T-helper 1 cell treated with Interleukin-12 subunit alpha and Interleukin-12 subunit beta and Interleukin-4 antibody, amounts not matched to agents 30 μg/mL and 1 μg/mL, for 36 hours (primary cell): Measurements from ENCODE around the gene LASP1.
"Not testable (repeated sequence)": the region's sequence is repeated elsewhere in the genome, so short reads cannot be mapped to it uniquely, and the experiment has no call there.

Experiments used
- H3K27ac Mint-ChIP-seq: one replicate; pipeline ENCODE4 v1.8.0; 2021; ENCODE audit warnings: mild to moderate bottlenecking, mixed read lengths
- H3K27me3 Mint-ChIP-seq: one replicate; pipeline ENCODE4 v1.8.0; 2021; ENCODE audit warnings: low read depth, mixed read lengths
- H3K36me3 Mint-ChIP-seq: one replicate; pipeline ENCODE4 v1.8.0; 2021; ENCODE audit warnings: low read depth, mixed read lengths
- H3K4me1 Mint-ChIP-seq: one replicate; pipeline ENCODE4 v1.8.0; 2021; ENCODE audit warnings: low read depth, mixed read lengths
- H3K4me3 Mint-ChIP-seq: one replicate; pipeline ENCODE4 v1.8.0; 2021; ENCODE audit warnings: mild to moderate bottlenecking, moderate library complexity, mixed read lengths
- H3K9me3 Mint-ChIP-seq: one replicate; pipeline ENCODE4 v1.8.0; 2021; ENCODE audit warnings: mixed read lengths

The LASP1 gene

GRCh38 chr17:38942696-38943334 is 73.0 kb downstream of the LASP1 start:
- H3K9me3 Mint-ChIP-seq, result no peaks in the 10 kb centered on the region
- H3K27ac Mint-ChIP-seq, result no peak overlapping the region
- H3K4me3 Mint-ChIP-seq, result no peak overlapping the region
- H3K4me1 Mint-ChIP-seq, result peaks cover 3% of the 10 kb centered on the region
- H3K36me3 Mint-ChIP-seq, result no peaks in the 10 kb centered on the region
- no peaks in the 10 kb centered on the region for H3K27me3 Mint-ChIP-seq

GRCh38 chr17:38943607-38944006 is 73.7 kb downstream of the LASP1 start:
- no peaks in the 10 kb centered on the region for H3K9me3 Mint-ChIP-seq
- H3K4me3 Mint-ChIP-seq, result no peak overlapping the region
- no peaks in the 10 kb centered on the region for H3K36me3 Mint-ChIP-seq
- H3K27me3 Mint-ChIP-seq, result no peaks in the 10 kb centered on the region
- no peak overlapping the region for H3K27ac Mint-ChIP-seq
- peaks cover 3% of the 10 kb centered on the region for H3K4me1 Mint-ChIP-seq

- H3K4me1 Mint-ChIP-seq, result peaks cover 3% of the 10 kb centered on the region
- no peaks in the 10 kb centered on the region for H3K27me3 Mint-ChIP-seq
- no peak overlapping the region for H3K27ac Mint-ChIP-seq
- no peak overlapping the region for H3K4me3 Mint-ChIP-seq
- no peaks in the 10 kb centered on the region for H3K9me3 Mint-ChIP-seq
- H3K36me3 Mint-ChIP-seq, result no peaks in the 10 kb centered on the region
These were observed 77.3 kb downstream of the LASP1 start for GRCh38 chr17:38947189-38947588.

- H3K27ac Mint-ChIP-seq, H3K27me3 Mint-ChIP-seq, H3K36me3 Mint-ChIP-seq, H3K4me1 Mint-ChIP-seq, H3K4me3 Mint-ChIP-seq, H3K9me3 Mint-ChIP-seq: not testable (repeated sequence)
These were observed 83.9 kb downstream of the LASP1 start for GRCh38 chr17:38953800-38954199.

- Mint-ChIP-seq H3K9me3 (no peaks in the 10 kb centered on the region), H3K36me3 (no peaks in the 10 kb centered on the region), H3K27me3 (no peaks in the 10 kb centered on the region), H3K4me1 (peaks cover 8% of the 10 kb centered on the region), H3K27ac (no peak overlapping the region), H3K4me3 (no peak overlapping the region)
These were observed 88.5 kb downstream of the LASP1 start for GRCh38 chr17:38958326-38958725.

DNA sequence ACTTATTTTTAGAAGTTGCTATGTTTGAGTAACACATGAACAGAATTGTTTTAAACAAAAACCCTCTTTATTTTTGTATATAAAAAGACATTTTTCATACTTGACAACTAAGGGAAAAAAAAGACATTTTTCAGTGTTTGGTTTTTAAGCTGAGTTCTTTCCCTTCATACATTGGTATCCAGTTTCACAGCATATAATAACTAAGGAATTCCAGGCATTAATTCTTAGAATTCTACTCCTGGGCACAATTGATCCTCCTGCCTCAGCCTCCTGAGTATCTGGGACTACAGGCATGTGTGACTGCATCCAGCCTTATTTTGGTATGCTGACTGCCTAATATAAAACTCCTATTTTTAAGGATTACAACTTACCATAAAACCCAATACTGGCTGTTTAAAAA is 88.9 kb downstream of the LASP1 start:
- H3K4me1 Mint-ChIP-seq, result peaks cover 8% of the 10 kb centered on the region
- H3K9me3 Mint-ChIP-seq, result no peaks in the 10 kb centered on the region
- H3K36me3 Mint-ChIP-seq, result no peaks in the 10 kb centered on the region
- H3K27ac Mint-ChIP-seq, result no peak overlapping the region
- H3K27me3 Mint-ChIP-seq, result no peaks in the 10 kb centered on the region
- H3K4me3 Mint-ChIP-seq, result no peak overlapping the region

- no peak overlapping the region for H3K4me3 Mint-ChIP-seq
- no peaks in the 10 kb centered on the region for H3K9me3 Mint-ChIP-seq
- no peak overlapping the region for H3K27ac Mint-ChIP-seq
- H3K4me1 Mint-ChIP-seq, result peaks cover 8% of the 10 kb centered on the region
- no peaks in the 10 kb centered on the region for H3K27me3 Mint-ChIP-seq
- H3K36me3 Mint-ChIP-seq, result no peaks in the 10 kb centered on the region
These were observed 89.7 kb downstream of the LASP1 start for GRCh38 chr17:38959508-38959907.

GRCh38 chr17:38960402-38960801 is 90.5 kb downstream of the LASP1 start:
- H3K27me3 Mint-ChIP-seq, result no peaks in the 10 kb centered on the region
- no peaks in the 10 kb centered on the region for H3K36me3 Mint-ChIP-seq
- H3K4me3 Mint-ChIP-seq, result no peak overlapping the region
- no peaks in the 10 kb centered on the region for H3K9me3 Mint-ChIP-seq
- H3K4me1 Mint-ChIP-seq, result peaks cover 8% of the 10 kb centered on the region
- H3K27ac Mint-ChIP-seq, result no peak overlapping the region

DNA sequence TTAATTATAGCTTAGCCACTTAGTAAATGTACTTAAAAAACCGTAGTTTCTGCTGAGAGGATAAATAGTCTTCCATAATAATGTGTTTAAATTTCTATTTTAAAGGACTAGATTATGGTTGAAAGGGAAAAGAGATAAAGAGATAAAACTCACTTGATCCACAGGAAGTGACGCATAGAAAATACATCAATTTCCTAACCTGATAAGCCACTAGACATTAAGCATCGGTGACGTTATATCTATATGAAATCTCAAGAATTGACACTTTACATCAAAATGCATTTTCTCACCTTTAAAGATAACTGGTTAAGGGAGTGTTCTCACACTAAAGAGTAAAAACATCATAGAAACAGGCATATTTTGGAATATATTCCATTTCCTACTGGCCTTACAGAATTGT is 91.6 kb downstream of the LASP1 start:
- Mint-ChIP-seq H3K4me3 (no peak overlapping the region), H3K4me1 (peaks cover 8% of the 10 kb centered on the region), H3K9me3 (no peaks in the 10 kb centered on the region), H3K27ac (no peak overlapping the region), H3K36me3 (no peaks in the 10 kb centered on the region), H3K27me3 (no peaks in the 10 kb centered on the region)

DNA sequence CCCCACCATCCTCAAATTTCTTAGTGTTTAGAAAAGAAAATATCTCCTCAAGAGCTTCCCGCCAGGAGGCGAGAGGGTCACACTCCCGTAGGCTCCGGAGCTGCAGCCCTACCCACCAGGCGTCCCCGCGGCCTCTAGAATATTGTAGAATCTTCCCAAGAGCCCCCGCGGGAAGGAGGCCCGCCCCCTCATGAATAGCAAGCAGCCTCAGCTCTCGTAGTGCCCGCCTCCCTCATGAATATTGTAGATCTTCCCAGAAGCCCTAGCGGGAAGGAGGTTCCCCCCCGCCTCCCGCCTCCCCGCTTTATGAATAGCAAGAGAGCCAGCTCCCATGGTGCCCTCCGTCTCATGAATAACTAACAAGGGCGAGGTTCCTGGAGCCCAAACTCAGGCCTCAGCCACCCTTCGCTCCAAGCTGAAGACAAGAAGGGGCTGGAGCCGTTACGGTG is 97.5 kb downstream of the LASP1 start, which contains the start of gene FBXO47:
FBXO47 (minus strand) TSS at position 114 of the 449 bp plus-strand sequence. CDS start 4,378 bp downstream, outside the sequence.
- Mint-ChIP-seq H3K4me3 (peak within 1 kb of the TSS; percentile 64), H3K27ac (peak within 1 kb of the TSS; percentile 65), H3K9me3 (no peaks in the 10 kb centered on the region), H3K4me1 (peaks cover 11% of the 10 kb centered on the region), H3K36me3 (peaks cover 2% of the 10 kb centered on the region), H3K27me3 (peaks cover 14% of the 10 kb centered on the region)

- peaks cover 2% of the 10 kb centered on the region for H3K36me3 Mint-ChIP-seq
- no peak overlapping the region for H3K27ac Mint-ChIP-seq
- H3K9me3 Mint-ChIP-seq, result no peaks in the 10 kb centered on the region
- no peak overlapping the region for H3K4me3 Mint-ChIP-seq
- peaks cover 11% of the 10 kb centered on the region for H3K4me1 Mint-ChIP-seq
- peaks cover 18% of the 10 kb centered on the region for H3K27me3 Mint-ChIP-seq
These were observed 99.4 kb downstream of the LASP1 start for GRCh38 chr17:38969281-38969680.

- Mint-ChIP-seq H3K4me1 (peaks cover 11% of the 10 kb centered on the region), H3K9me3 (no peaks in the 10 kb centered on the region), H3K27me3 (peaks cover 18% of the 10 kb centered on the region), H3K4me3 (no peak overlapping the region), H3K27ac (no peak overlapping the region), H3K36me3 (peaks cover 2% of the 10 kb centered on the region)
These were observed 100.3 kb downstream of the LASP1 start for GRCh38 chr17:38970128-38970527.

GRCh38 chr17:38970804-38971203 is 100.9 kb downstream of the LASP1 start:
- no peaks in the 10 kb centered on the region for H3K9me3 Mint-ChIP-seq
- peaks cover 18% of the 10 kb centered on the region for H3K27me3 Mint-ChIP-seq
- H3K36me3 Mint-ChIP-seq, result peaks cover 2% of the 10 kb centered on the region
- H3K4me3 Mint-ChIP-seq, result no peak overlapping the region
- peaks cover 11% of the 10 kb centered on the region for H3K4me1 Mint-ChIP-seq
- H3K27ac Mint-ChIP-seq, result no peak overlapping the region
